KG1 (cell line): ENCODE data around the gene FAM168B.

Source experiments
- DNase-seq: peaks from one replicate; lab custom pipeline; 2025; lab: John Stamatoyannopoulos, UW

FAM168B gene

DNA sequence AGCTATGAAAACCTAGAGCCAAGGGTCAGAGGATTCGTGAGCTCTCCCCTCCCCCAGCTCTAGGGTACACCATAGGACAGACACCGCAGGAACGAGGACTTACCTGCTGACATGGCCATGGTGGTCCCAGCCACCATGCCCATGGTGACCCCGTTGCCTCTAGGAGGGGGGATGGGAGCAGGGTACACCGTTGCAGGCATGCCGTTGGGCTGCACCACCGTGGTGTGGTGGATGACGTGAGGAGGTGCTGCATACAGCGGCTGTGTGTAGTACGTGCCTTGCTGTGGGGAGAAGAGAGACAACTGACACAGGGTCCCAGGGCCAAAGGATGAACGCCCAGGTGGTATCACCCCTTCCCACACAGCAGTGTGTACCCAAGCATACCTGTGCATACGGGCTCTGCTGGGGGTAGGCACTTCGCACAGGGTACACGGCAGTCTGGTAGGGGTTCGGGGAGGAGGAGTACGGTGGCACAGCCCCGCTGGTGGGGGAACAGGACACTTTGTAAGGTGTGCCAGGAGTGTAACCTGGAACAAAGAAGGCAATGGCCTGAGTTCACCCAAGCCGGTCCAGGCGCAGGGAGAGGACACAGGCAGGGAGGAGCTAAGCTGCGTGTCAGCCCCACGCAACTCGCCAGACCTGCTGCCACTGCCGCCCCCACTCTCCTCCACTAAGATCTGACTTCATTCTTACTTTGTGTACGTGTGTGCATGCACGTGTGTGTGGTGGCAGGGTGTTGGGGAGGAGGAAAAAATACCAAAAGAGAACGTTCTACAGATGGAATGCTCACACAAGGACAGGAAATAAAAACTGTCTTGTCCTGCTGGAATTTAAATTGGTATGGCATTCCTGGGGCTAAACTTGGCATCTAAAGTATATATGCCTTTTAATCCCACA, 37.8 kb downstream of the FAM168B start:
- DNase-seq = no peak

- DNase-seq = no peak
Measured at GRCh38 chr2:131054488-131054887, 38.8 kb downstream of the FAM168B start.

DNA sequence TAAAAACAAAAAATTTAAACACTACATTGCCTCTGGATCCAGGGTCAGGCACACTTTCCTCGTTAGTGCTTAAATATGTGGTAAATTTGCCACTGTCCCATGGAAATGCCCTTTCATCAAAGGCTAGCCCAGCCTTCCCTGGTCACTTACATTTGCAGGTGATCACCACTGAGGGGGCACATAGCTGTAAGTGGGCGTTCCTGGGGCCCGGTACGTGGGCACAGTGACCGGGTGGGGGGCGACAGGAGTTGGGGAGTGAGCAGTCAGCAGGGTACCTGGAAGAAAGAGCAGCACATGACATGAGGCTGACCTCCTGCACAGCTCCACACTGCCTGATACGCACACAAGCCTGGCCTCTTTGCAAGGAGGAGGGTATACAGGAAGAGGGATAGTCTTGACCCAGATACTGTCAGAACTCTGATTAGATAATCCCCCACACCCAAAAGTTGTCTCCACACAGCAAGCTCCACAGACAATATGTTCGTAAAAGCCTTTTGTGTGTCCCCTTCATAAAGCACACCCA, 40.5 kb downstream of the FAM168B start:
- no peak for DNase-seq

DNA sequence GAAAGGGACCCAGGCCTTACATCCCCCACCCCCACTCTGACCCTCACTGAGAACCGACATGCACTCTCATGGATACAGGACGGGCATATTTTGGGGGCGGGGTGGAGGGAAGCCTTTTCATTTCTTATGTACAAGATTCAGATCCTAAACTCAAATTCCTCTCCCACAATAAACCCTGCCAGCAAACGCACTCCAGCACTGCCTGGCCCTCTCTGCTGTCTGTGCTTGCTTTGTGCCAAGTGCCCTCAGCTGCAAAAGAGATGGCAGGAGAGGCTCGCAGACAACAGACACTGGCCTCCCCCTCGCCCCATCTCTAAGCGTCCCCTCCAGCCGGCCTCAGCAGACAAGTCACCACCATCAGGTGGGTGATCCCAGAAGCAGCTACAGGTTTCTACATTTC, 42.4 kb downstream of the FAM168B start:
- no peak for DNase-seq

DNA sequence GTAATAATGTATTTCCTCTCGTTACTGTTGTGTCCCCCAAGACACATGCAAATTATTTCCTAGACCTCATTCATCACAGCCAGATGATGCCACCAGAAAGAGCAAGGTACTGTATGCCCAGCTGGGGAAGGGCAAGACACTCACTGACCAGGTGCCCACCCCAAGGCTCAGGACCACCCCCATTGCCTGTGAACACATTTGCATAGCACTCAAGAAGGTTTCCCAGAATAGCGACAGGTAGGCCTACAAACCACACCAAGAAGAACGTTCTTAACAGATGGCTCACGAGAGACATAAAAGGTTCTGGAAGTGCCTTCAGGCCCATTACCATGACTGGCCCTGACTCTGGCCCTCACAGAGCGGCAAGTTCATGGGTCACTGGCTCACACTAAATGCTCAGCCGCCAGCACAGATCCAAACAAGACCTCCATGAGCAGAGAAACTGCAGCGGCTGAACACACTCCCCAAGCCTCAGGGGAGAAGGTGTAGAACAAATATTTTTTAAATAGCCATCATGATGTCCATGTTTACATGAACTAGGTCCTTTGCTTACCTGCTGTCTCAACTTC, 44.0 kb downstream of the FAM168B start:
- DNase-seq = no peak

GRCh38 chr2:131048641-131049040, 44.6 kb downstream of the FAM168B start:
- DNase-seq = no peak

GRCh38 chr2:131047920-131048560, 45.2 kb downstream of the FAM168B start:
- no peak for DNase-seq

GRCh38 chr2:131046918-131047652, 46.2 kb downstream of the FAM168B start:
- no peak for DNase-seq

- no peak for DNase-seq
Measured at GRCh38 chr2:131046028-131046917, 47.0 kb downstream of the FAM168B start.

DNA sequence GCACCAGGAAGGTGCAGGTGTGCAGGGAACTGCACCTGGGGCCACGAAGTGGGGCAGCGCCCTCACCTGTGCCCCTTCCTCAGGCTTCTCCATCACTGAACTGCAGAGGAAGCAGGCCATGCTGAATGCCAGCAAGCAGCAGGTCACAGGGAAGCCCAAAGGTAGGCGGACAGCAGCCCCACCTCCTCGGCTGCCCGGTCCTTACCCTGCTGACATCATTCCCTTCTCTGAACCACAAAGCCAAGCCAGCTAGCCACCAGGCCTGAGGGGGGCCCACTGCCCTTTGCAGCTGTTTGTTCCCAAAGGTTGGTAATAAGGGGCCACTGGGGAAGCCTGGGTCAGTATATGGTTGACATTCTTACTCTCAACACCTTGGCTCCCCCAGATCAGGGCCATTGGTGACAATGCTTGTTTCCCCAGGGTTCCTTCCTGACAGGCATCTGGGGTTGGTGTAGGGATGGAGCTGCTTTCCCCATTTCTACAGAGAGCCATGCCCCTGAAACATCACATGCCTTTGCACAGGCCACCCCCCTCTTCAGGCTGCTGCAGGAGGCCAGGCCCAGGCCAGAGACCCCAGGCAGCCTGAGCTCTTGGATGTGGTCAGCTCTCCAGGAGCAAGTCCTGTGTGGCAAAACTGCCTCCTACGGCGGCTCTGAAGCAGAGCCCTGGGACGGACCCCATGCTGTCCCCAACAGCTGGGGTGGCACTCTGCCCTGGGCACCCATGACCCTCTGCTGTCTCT, 47.8 kb downstream of the FAM168B start:
- DNase-seq = no peak

GRCh38 chr2:131044757-131045150, 48.5 kb downstream of the FAM168B start:
- no peak for DNase-seq

- DNase-seq = no peak
Measured at GRCh38 chr2:131044075-131044756, 49.0 kb downstream of the FAM168B start.

DNA sequence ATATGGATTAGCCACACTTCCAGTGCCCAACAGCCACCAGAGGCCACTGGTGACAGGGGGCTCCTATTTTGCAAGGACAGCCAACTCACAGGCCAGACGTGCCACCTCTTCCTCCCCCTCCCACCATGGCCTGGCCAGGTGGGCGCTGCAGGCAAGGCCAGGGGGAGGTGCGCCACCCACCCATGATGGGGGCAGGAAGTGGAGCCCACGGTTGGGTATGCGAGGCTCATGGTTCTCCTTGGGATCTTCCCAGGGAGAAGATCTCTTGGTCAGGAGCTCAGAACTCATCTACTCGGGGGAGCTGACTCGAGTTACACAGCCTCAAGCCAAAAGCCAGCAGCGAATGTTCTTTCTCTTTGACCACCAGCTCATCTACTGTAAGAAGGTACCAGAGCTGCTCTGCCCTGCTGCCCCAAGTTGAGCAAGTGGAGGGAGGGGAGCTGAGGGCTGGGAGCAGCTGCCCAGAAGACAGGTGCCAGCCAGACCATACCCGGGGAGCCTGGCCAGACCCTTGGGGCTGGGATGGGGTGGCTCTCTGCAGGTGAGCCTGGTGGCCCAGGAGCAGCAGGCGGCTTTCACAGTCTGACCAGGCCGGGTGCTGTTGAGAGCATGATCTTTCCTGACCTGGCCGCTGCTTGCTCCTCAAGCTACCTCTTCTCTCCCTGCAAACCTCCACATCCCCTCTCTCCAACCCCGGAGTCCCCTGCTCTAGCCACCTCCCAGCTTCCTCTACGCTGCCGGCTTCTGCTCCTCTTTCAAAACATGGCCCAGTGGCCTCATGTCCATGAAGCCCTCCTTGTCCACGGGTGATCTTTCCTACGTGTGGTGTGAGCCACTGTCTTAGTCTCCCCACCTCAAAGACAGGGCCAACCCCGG, 49.8 kb downstream of the FAM168B start:
- DNase-seq = no peak

DNA sequence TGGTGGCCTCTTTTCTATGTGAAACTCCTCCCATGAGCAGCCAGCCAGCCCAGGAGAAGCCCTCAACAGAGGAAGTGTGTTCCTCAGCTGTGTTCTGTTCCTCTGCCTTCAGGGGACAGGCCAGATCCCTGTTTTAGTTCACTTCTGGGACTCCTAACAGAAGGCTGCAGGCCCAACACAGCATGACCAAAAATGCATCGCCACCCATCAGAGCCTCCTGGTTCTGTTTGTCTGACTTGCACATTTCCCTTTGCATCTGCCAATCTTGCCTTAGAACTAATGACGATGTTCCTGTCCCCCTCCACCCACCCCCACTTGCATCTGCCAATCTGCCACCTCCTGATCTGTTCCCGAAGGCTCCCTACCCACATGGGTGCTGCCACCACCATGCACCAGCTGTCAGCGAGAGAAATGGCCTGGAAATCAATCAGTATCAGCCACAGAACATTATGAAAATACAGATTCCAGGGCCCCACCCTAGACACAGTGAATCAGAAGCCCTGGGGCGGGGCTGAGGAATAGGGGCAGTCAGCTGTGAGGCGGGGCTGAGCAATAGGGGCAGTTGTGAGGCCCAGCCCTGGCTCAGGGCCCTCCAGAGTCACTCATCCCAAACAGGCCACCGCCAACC, 51.0 kb downstream of the FAM168B start:
- no peak for DNase-seq

- DNase-seq = no peak
Measured at GRCh38 chr2:131041402-131042147, 51.7 kb downstream of the FAM168B start.

- DNase-seq = no peak
Measured at GRCh38 chr2:131040661-131041401, 52.4 kb downstream of the FAM168B start.
